GM21390 (cell line): ENCODE data around the gene MYO5B.

Experiments used
- ATAC-seq: cut with Tn5 transposase; IDR thresholded peaks from one replicate; pipeline ENCODE4 v1.9.1; 2021; ENCODE audit not compliant: unreplicated experiment

Gene MYO5B

DNA sequence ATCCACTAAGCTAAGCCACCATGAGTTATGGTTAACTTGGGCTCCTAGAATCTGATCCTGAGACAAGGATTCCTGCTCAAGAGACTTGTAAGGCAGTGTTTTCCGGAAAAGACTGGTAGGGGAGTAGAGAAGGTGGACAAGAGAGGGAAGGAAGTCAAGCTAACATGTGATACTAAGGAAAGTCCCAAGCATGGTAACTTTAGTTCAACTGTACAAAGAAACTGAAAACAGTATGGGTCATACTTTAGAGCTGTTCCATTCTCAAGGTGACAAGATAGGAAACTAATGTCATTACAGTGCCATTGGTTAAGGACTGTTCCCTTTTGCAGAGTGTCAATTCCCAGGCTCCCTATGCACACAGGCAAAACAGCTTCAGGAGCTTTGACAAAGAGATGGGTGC, 5.8 kb downstream of the MYO5B start:
- no peak for ATAC-seq

- no peak for ATAC-seq
These were observed 6.3 kb downstream of the MYO5B start for GRCh38 chr18:50188652-50189051.

DNA sequence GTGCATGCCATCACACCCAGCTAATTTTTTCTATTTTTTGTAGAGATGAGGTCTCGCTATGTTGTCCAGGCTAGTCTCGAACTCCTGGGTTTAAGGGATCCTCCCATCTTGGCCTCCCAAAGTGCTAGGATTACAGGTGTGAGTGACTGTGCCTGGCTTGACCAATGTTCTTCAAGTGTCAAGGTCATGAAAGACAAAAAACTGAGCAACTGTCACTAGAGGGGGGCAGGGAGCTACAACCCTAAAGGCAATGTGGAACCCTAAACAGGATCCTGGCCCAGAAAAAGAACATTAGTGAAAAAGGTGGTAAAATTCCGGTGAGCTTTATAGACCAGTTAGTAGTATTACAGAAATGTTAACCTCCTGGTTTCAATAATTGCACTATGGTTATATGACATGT, 7.3 kb downstream of the MYO5B start:
- ATAC-seq = no peak

- no peak for ATAC-seq
These were observed 8.6 kb downstream of the MYO5B start for GRCh38 chr18:50186385-50186784.

DNA sequence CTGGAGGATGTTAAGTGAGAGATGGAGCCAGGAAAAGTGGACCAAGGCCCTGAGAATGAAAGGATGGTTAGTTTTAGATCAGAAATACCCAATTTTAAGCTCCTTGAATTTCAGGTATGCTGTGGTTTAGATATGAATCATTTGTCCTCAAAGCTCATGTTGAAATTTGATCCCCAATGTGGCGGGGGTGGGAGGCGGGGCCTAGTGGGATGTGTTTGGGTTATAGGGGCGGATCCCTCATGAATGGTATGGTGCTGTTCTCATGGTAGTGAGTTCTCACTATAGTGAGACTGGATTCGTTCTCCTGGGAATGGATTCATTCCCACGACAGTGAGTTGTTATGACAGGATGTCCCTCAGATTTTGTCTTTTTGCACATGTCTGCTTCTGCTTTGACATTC, 11.4 kb downstream of the MYO5B start:
- ATAC-seq = no peak

- no peak for ATAC-seq
These were observed 12.4 kb downstream of the MYO5B start for GRCh38 chr18:50182511-50182910.

DNA sequence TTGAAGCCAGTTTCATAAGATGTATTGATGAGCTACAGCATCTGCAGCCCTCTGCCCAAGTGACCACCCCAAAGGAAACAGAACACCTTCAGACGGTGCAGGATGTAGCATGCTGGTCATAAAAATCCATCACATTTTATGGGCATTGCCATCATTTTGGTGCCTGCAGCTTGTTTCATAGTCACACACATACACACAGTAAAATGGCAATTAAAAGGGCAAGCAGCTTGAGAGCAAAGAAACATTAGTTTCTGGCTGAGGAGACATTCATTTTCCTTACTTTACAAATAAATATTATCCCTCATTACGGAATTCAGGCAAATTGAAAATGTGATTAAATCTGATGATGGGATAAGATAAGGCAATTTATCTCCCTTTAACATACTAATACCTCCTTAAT, 13.4 kb downstream of the MYO5B start:
- ATAC-seq = no peak

GRCh38 chr18:50179465-50179864, 15.5 kb downstream of the MYO5B start:
- no peak for ATAC-seq

DNA sequence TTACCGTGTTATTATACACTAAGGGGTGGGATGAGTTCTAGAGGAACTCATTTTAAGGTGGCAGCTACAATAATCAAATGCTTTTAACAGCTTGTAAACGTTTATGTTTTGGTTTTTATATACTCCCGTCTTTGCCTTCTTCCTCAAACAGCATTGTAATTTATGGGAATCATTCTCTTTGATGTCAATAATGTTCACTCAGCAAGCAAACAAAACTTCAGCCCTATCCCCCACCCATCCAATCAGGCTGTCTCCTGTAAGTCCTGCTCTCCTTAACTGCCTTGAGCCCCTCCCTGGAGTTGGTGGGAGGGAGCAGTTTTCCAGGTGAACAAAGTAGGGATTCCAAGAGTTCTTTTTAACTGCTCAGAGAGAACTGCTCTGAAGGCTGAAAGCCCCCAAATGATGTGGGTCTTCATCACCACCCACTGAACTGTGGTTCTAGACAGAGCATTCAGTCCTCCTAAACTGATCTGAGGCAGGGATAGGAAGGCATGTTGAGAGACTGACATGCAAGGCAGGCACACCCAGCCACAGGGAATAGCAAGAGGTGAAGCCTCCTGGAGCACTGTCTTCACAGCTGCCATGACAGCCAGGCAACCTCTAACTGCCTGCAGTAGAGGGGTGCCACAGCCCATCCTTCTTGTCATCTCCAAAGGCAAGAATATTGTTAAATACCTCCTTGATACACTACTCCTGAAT, 17.5 kb downstream of the MYO5B start:
- no peak for ATAC-seq

DNA sequence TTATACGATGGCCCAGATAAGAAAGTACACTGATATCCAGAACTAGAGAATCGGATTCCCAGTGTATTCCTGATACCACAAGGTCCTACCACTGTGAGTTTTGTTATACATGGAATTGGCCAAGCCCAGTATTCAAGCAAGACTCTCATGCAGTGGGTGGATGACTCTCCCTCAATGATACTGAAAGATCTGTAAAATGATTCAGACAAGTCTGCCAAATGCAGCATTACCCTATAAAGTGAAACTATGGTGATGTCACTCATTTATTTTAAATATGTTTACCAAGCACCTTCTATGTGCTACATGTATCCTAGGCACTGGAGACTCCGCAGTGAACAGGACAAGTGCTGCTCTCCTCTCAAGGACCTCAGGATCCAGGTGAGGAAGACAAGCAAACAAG, 22.6 kb downstream of the MYO5B start:
- ATAC-seq = no peak

GRCh38 chr18:50171406-50171805, 23.5 kb downstream of the MYO5B start:
- no peak for ATAC-seq

GRCh38 chr18:50170004-50170403, 24.9 kb downstream of the MYO5B start:
- ATAC-seq = no peak

- no peak for ATAC-seq
These were observed 25.8 kb downstream of the MYO5B start for GRCh38 chr18:50169149-50169548.

DNA sequence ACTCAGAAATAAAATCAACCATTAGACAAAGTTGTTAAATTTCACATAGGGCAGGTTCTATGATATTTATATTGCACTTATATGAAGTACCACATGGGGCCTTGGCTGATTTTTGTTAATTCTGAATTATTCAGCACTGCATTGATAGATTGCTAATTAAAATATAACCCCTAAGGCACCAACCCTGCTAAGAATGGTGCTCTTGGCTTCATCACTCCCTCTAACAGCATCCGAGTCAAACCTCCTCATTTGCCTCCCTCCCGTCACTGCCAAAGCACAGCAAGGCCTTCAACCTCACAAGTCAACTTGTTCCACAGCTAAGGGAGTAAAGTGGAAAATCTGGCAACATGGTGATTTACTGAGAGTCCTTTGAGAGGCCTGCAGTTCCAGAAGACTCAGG, 27.0 kb downstream of the MYO5B start:
- no peak for ATAC-seq

DNA sequence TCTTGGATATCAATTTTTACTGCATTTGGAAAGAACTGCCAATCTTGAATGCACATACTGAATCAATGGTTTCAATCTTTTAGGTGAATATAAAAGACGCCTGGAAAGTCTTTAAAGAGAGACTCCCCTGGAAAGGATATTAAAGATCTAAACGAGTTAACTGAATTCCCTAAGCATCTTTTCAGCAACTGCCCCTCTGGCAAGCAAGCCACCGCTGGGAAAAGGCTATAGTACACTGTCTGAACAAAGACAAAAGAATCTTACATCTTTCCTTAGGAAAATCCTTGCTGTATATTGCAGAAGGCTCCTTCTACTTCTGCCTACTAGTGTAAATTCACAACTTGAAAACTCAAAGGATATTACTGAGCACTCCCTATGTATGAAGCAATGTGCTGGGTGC, 28.0 kb downstream of the MYO5B start:
- no peak for ATAC-seq

- no peak for ATAC-seq
These were observed 31.4 kb downstream of the MYO5B start for GRCh38 chr18:50163505-50163904.

DNA sequence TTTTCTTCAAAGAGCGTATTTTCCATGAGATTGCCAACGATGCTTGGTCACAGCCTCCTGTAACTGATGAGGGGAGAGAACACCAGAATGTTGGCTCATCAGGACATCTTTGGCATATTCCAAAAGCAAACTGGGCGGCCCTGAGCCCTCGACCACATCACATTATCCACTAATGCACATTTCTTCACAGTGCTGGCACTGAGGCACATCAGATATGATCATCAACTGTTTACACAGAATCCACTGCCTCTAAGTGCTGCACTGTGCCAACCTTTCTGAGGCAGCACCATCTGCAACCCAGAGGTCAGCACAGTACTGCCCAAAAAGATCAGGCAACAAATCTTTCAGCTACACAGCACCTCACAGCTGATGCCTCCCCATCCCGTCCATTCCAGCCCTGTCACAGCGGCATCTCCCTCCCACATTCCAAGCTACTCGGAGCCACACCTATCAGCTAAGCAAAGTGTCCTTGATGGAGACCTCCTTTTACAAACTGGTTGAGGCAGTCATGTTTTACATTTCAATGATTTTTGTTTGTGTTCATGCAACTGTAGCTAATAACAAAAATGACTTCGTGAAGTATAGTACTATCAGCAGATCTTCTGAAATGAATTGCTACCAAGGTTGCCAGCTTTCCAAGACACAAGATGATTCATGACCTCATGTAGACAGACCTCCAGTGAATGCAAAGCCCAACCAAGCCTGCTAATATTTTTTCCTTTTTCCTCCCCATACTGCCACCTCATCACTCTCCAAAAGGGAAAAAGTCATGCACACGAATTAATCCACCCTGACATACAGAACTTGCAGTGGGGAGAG, 32.3 kb downstream of the MYO5B start:
- ATAC-seq = no peak

GRCh38 chr18:50161597-50162205, 33.2 kb downstream of the MYO5B start:
- no peak for ATAC-seq

GRCh38 chr18:50159654-50160046, 35.3 kb downstream of the MYO5B start:
- no peak for ATAC-seq

- ATAC-seq = no peak
These were observed 35.9 kb downstream of the MYO5B start for GRCh38 chr18:50158866-50159653.

- no peak for ATAC-seq
These were observed 39.5 kb downstream of the MYO5B start for GRCh38 chr18:50155406-50155805.
